Lung (tissue), 12 donors: ENCODE results near the gene VGF. TPM values are rescaled to one million over a fixed set of nuclear protein-coding genes. Genes with fewer than 3 reads are reported as not detected.

Source experiments
- ATAC-seq: fragments of 200-7000 bp; cut with Tn5 transposase; one replicate; pipeline ENCODE4 v1.9.1; 2020; ENCODE audit warnings: moderate number of reproducible peaks; ENCODE audit not compliant: insufficient read depth, low FRiP score
- DNase-seq, 3 donors: peaks; one replicate each; pipeline ENCODE4 v3.0.0-alpha.2; 2013 to 2017
- H3K27ac ChIP-seq, 2 donors: one replicate each; pipeline ENCODE4 v1.5.1; 2013; ENCODE audit warnings: mild to moderate bottlenecking in 2 of 2, moderate library complexity in 2 of 2, control low read depth in 1 of 2, inconsistent platforms in 1 of 2, low read depth in 1 of 2, low read length in 1 of 2
- H3K27me3 ChIP-seq, 3 donors: one replicate each; pipeline ENCODE4 v1.5.1; 2013; ENCODE audit warnings: low read length in 2 of 3; ENCODE audit not compliant: control insufficient read depth in 3 of 3, insufficient read depth in 3 of 3
- H3K36me3 ChIP-seq, 4 donors: one replicate each; pipeline ENCODE4 v1.5.1; 2013; ENCODE audit warnings: low read length in 4 of 4, mild to moderate bottlenecking in 1 of 4, moderate library complexity in 1 of 4; ENCODE audit not compliant: control insufficient read depth in 4 of 4, insufficient read depth in 4 of 4
- H3K4me1 ChIP-seq, 5 donors: one replicate each; pipeline ENCODE4 v1.5.1; 2013; ENCODE audit warnings: low read length in 5 of 5, mild to moderate bottlenecking in 2 of 5, moderate library complexity in 1 of 5; ENCODE audit not compliant: control insufficient read depth in 5 of 5, insufficient read depth in 5 of 5
- H3K4me3 ChIP-seq: one replicate; pipeline ENCODE4 v1.5.1; 2013; ENCODE audit warnings: mild to moderate bottlenecking, control low read depth, moderate library complexity
- H3K9ac ChIP-seq, 2 donors: one replicate each; pipeline ENCODE4 v1.5.1; 2013; ENCODE audit warnings: low read length in 2 of 2, control low read depth in 1 of 2; ENCODE audit not compliant: insufficient read depth in 1 of 2
- H3K9me3 ChIP-seq, 4 donors: one replicate each; pipeline ENCODE4 v1.5.1; 2013; ENCODE audit warnings: low read length in 3 of 4, mild to moderate bottlenecking in 1 of 4, moderate library complexity in 1 of 4; ENCODE audit not compliant: control insufficient read depth in 4 of 4, insufficient read depth in 3 of 4
- WGBS, 2 donors: extraction: QIAGEN DNeasy Blood & Tissue Kit; methylation state at CpG; one replicate each; pipeline ENCODE4 v1.1.7; 2013; 5-methylcytosine and 5-hydroxymethylcytosine counted together
- polyA plus RNA-seq, 2 donors: library from polyadenylated mRNA; stranded (reverse); fragments of 200-250 nt; gene quantifications; one replicate each; pipeline ENCODE4 v1.2.1, GENCODE V29; 2013
- total RNA-seq, 2 donors: library from RNA; depleted of rRNA in 1 of 2; stranded (reverse); fragments of >200 nt in 1 of 2; gene quantifications; one replicate each; pipeline ENCODE4 v1.2.1, GENCODE V29; 2014 to 2021
- TF ChIP-seq, protein P1 (sequence below): IDR thresholded peaks from 2 replicates; pipeline ENCODE4 v1.5.1; 2012; ENCODE audit warnings: mild to moderate bottlenecking; ENCODE audit errors: control extremely low read depth, extremely low read depth
- donor health status: control.
- donor health status: control.
- donor health status: Bipolar disorder and iron deficiency.
- donor health status: healthy.
- donor health status: DM: yes; HTN: yes; CAD: no.

The VGF gene
- total and polyA plus RNA-seq, 4 donors: 0.08 to 1.4 (median 0.42) TPM

DNA sequence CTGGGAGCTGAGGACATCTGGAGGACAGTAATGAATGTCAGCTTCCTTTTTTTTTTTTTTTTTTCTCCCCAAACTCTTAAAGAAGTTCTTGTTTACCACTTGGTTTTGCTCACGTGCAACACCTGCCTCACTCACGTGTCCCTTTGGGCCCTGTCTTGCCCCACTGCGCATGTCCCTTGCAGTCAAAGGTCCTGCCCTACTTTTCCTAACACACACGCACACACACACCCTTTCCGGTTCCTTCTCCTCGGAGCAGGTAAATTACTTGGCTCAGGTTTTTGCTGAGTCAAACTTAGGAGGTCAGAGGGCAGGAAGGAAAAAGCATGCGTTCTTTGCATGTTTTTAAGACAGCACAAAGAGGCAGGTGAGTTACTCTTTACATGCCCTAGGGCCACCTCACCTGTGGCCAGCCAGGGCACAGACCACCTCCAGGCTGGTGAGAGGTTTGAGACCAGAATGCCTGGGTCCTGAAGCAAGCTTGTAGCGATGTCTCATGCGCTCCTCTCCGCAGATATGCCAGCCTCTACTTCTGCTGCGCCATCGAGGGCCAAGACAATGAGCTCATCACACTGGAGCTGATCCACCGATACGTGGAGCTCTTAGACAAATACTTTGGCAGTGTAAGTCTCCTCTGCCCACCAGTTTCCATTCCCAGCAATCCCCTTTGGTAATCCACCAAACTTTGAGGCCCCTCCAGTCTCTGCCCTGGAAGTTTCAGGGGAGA lies 8.3 kb downstream of the VGF start:
- Histone ChIP-seq H3K9me3 (peaks cover 0 to 5% (median 0%) of the 10 kb centered on the region in 4 donors), H3K4me1 (peaks cover 0 to 17% (median 7%) of the 10 kb centered on the region in 5 donors), H3K4me3 (no peak overlapping the region), H3K27me3 (peaks cover 0 to 4% (median 4%) of the 10 kb centered on the region in 3 donors), H3K27ac (no peak overlapping the region), H3K9ac (no peak overlapping the region), H3K36me3 (peaks cover 3 to 26% (median 12%) of the 10 kb centered on the region in 4 donors)
- WGBS, 2 donors: 90% methylated on average over 14 of the region's 14 CpGs
- TF ChIP-seq, protein P1, sequence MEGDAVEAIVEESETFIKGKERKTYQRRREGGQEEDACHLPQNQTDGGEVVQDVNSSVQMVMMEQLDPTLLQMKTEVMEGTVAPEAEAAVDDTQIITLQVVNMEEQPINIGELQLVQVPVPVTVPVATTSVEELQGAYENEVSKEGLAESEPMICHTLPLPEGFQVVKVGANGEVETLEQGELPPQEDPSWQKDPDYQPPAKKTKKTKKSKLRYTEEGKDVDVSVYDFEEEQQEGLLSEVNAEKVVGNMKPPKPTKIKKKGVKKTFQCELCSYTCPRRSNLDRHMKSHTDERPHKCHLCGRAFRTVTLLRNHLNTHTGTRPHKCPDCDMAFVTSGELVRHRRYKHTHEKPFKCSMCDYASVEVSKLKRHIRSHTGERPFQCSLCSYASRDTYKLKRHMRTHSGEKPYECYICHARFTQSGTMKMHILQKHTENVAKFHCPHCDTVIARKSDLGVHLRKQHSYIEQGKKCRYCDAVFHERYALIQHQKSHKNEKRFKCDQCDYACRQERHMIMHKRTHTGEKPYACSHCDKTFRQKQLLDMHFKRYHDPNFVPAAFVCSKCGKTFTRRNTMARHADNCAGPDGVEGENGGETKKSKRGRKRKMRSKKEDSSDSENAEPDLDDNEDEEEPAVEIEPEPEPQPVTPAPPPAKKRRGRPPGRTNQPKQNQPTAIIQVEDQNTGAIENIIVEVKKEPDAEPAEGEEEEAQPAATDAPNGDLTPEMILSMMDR: no peak
- DNase-seq: no peak
- ATAC-seq: no peak

DNA sequence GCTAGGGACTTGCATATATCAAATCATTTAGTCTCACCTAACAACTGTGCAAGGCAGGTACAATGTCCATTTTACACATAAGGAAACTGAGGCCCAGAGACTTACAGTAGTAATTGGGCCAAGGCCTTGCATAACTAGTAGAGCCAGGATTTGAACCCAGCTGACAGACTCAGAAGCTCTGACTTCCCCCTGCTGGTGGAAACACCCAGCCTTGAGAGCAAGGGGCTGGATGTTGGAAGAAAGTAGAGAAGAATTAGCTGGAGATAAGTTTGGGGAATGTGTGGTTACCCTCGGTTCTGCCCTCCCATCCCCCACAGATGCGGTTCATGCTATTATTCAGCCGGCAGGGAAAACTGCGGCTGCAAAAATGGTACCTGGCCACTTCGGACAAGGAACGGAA lies 9.1 kb downstream of the VGF start:
- H3K4me1 ChIP-seq: peaks cover 0 to 12% (median 7%) of the 10 kb centered on the region in 5 donors
- H3K9ac ChIP-seq: no peak overlapping the region
- H3K27me3 ChIP-seq: peaks cover 0 to 4% (median 0%) of the 10 kb centered on the region in 3 donors
- TF ChIP-seq, protein P1: no peak
- 83 to 94% methylated on average over 6 of the region's 6 CpGs for WGBS, 2 donors
- H3K36me3 ChIP-seq: peaks cover 3 to 22% (median 12%) of the 10 kb centered on the region in 4 donors
- peaks cover 0 to 3% (median 0%) of the 10 kb centered on the region in 4 donors for H3K9me3 ChIP-seq
- DNase-seq (no peak), ATAC-seq (no peak)
- no peak overlapping the region for H3K27ac ChIP-seq
- H3K4me3 ChIP-seq: no peak overlapping the region

DNA sequence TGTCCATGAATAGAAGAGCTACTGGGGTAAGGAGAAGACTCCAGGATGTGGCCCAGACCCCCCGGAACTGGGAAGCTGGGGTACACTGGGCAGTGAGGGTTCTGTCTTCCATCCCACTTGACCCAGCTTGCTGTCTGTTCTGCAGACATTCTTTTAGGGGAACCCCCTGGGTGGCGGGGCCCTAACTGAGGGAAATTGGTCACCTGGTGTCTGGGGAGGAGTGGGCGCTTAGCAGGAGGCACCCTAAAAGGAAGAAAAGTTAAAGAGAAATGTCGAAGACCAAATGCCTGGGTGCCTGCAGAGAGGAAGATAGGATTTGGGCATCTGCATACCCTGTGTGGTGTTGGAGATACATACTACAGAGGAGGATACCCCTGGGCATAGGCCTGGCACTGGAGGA lies 10.1 kb downstream of the VGF start:
- H3K27me3 ChIP-seq: peaks cover 0 to 4% (median 0%) of the 10 kb centered on the region in 3 donors
- H3K36me3 ChIP-seq: peaks cover 3 to 21% (median 12%) of the 10 kb centered on the region in 4 donors
- H3K9me3 ChIP-seq: peaks cover 0 to 3% (median 0%) of the 10 kb centered on the region in 4 donors
- ATAC-seq (no peak), DNase-seq (no peak)
- WGBS, 2 donors: 50 to 52% methylated on average over 4 of the region's 4 CpGs
- peaks cover 0 to 12% (median 7%) of the 10 kb centered on the region in 5 donors for H3K4me1 ChIP-seq
- TF ChIP-seq, protein P1: no peak
- H3K27ac ChIP-seq: no peak overlapping the region
- H3K4me3 ChIP-seq: peak overlapping the region; percentile 65
- peak overlapping the region in 1 of 2 donors; percentile 58 for H3K9ac ChIP-seq
